Lung (tissue), 12 donors: ENCODE measurements around the gene TMBIM6. TPM values are rescaled to one million over a fixed set of nuclear protein-coding genes. Genes with fewer than 3 reads are reported as not detected.

Experiments used
- ATAC-seq: fragments of 200-7000 bp; cut with Tn5 transposase; one replicate; pipeline ENCODE4 v1.9.1; 2020; ENCODE audit warnings: moderate number of reproducible peaks; ENCODE audit not compliant: insufficient read depth, low FRiP score
- DNase-seq, 3 donors: peaks; one replicate each; pipeline ENCODE4 v3.0.0-alpha.2; 2013 to 2017
- H3K27ac ChIP-seq, 2 donors: one replicate each; pipeline ENCODE4 v1.5.1; 2013; ENCODE audit warnings: mild to moderate bottlenecking in 2 of 2, moderate library complexity in 2 of 2, control low read depth in 1 of 2, inconsistent platforms in 1 of 2, low read depth in 1 of 2, low read length in 1 of 2
- H3K27me3 ChIP-seq, 3 donors: one replicate each; pipeline ENCODE4 v1.5.1; 2013; ENCODE audit warnings: low read length in 2 of 3; ENCODE audit not compliant: control insufficient read depth in 3 of 3, insufficient read depth in 3 of 3
- H3K36me3 ChIP-seq, 4 donors: one replicate each; pipeline ENCODE4 v1.5.1; 2013; ENCODE audit warnings: low read length in 4 of 4, mild to moderate bottlenecking in 1 of 4, moderate library complexity in 1 of 4; ENCODE audit not compliant: control insufficient read depth in 4 of 4, insufficient read depth in 4 of 4
- H3K4me1 ChIP-seq, 5 donors: one replicate each; pipeline ENCODE4 v1.5.1; 2013; ENCODE audit warnings: low read length in 5 of 5, mild to moderate bottlenecking in 2 of 5, moderate library complexity in 1 of 5; ENCODE audit not compliant: control insufficient read depth in 5 of 5, insufficient read depth in 5 of 5
- H3K4me3 ChIP-seq: one replicate; pipeline ENCODE4 v1.5.1; 2013; ENCODE audit warnings: mild to moderate bottlenecking, control low read depth, moderate library complexity
- H3K9ac ChIP-seq, 2 donors: one replicate each; pipeline ENCODE4 v1.5.1; 2013; ENCODE audit warnings: low read length in 2 of 2, control low read depth in 1 of 2; ENCODE audit not compliant: insufficient read depth in 1 of 2
- H3K9me3 ChIP-seq, 4 donors: one replicate each; pipeline ENCODE4 v1.5.1; 2013; ENCODE audit warnings: low read length in 3 of 4, mild to moderate bottlenecking in 1 of 4, moderate library complexity in 1 of 4; ENCODE audit not compliant: control insufficient read depth in 4 of 4, insufficient read depth in 3 of 4
- WGBS, 2 donors: extraction: QIAGEN DNeasy Blood & Tissue Kit; methylation state at CpG; one replicate each; pipeline ENCODE4 v1.1.7; 2013; 5-methylcytosine and 5-hydroxymethylcytosine counted together
- polyA plus RNA-seq, 2 donors: library from polyadenylated mRNA; stranded (reverse); fragments of 200-250 nt; gene quantifications; one replicate each; pipeline ENCODE4 v1.2.1, GENCODE V29; 2013
- total RNA-seq, 2 donors: library from RNA; depleted of rRNA in 1 of 2; stranded (reverse); fragments of >200 nt in 1 of 2; gene quantifications; one replicate each; pipeline ENCODE4 v1.2.1, GENCODE V29; 2014 to 2021
- TF ChIP-seq, protein P1 (sequence below): IDR thresholded peaks from 2 replicates; pipeline ENCODE4 v1.5.1; 2012; ENCODE audit warnings: mild to moderate bottlenecking; ENCODE audit errors: control extremely low read depth, extremely low read depth
- donor health status: control.
- donor health status: control.
- donor health status: Bipolar disorder and iron deficiency.
- donor health status: healthy.
- donor health status: DM: yes; HTN: yes; CAD: no.

TMBIM6 gene
- total and polyA plus RNA-seq, 4 donors = 231 to 661 (median 485) TPM

DNA sequence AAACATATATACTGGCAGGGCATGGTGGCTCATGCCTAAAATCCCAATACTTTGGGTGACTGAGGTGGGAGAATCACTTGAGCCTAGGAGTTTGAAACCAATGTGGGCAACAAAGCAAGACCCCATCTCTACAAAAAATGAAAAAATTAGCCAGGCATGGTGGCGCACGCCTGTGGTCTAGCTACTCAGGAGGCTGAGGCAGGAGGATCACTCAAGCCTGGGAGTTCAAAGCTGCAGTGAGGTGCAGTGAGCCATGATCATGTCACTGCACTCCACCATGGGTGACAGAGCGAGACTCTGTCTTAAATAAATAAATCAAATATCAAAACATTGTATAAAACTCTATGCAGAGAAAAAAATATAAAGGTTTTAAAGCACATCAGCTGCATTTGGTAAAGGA is 39.3 kb upstream of the TMBIM6 start:
- ATAC-seq (no peak), DNase-seq (no peak)
- Histone ChIP-seq H3K27ac (no peak overlapping the region), H3K9ac (no peak overlapping the region), H3K36me3 (no peaks in the 10 kb centered on the region), H3K4me1 (peaks cover 10 to 53% (median 23%) of the 10 kb centered on the region in 5 donors), H3K4me3 (no peak overlapping the region), H3K27me3 (no peaks in the 10 kb centered on the region), H3K9me3 (no peaks in the 10 kb centered on the region)
- TF ChIP-seq, protein P1, sequence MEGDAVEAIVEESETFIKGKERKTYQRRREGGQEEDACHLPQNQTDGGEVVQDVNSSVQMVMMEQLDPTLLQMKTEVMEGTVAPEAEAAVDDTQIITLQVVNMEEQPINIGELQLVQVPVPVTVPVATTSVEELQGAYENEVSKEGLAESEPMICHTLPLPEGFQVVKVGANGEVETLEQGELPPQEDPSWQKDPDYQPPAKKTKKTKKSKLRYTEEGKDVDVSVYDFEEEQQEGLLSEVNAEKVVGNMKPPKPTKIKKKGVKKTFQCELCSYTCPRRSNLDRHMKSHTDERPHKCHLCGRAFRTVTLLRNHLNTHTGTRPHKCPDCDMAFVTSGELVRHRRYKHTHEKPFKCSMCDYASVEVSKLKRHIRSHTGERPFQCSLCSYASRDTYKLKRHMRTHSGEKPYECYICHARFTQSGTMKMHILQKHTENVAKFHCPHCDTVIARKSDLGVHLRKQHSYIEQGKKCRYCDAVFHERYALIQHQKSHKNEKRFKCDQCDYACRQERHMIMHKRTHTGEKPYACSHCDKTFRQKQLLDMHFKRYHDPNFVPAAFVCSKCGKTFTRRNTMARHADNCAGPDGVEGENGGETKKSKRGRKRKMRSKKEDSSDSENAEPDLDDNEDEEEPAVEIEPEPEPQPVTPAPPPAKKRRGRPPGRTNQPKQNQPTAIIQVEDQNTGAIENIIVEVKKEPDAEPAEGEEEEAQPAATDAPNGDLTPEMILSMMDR = no peak
- 93 to 95% methylated on average over 3 of the region's 3 CpGs for WGBS, 2 donors

DNA sequence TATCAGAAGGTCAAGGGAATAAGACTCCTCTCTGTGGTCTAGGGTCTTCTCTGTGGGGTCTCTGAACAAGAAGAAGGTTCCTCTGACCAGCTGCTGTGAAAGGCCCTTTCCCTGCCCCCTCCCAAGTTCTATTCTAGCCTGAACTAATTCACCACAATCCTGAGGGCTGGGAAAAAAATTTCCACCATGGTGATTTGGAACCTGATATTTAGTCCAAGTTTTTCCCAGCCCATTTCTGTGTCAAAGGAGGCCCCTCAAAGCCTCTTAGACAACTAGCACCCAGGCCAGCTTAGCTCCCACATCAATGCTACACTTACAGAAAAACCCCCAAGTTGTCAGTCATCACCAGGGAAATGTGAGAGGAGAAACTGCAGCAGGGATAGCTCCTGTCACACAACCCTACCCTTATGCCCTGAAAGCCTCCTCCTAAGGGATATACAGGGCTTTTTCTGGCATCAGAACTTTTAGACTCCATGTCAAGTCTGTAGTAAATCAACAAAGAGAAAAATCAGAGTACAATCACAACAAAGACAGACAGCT is 38.6 kb upstream of the TMBIM6 start:
- no peaks in the 10 kb centered on the region for H3K36me3 ChIP-seq
- H3K4me3 ChIP-seq = no peak overlapping the region
- no peaks in the 10 kb centered on the region for H3K9me3 ChIP-seq
- TF ChIP-seq, protein P1 = no peak
- ATAC-seq = no peak
- no peaks in the 10 kb centered on the region for H3K27me3 ChIP-seq
- peak overlapping the region in 1 of 2 donors; percentile 52 for H3K27ac ChIP-seq
- peak overlapping the region in 1 of 2 donors; percentile 4 for H3K9ac ChIP-seq
- no peak for DNase-seq
- H3K4me1 ChIP-seq = peaks cover 10 to 55% (median 19%) of the 10 kb centered on the region in 5 donors

DNA sequence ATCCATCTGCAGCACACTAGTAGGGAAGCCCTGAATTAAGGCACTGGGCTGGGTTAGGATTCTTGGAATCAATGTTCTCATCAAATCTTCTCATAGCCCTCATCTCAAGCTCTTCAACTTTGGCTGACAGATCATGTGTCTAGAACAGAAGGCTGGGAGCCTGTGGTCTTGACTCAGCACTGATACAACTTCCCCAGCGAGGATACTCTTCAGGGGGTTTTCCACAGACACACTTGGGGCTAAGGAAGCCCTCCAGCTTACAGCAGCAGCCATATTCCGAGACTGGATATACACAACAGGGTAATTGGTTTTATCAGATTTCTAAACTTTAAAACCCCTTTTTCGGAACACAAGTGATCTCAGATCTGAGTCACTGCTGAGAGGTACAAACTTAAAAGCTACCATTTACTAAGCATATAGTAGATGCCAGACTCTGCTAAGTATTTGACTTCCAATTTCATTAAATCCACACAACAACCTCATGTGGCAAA is 37.7 kb upstream of the TMBIM6 start:
- no peaks in the 10 kb centered on the region for H3K36me3 ChIP-seq
- H3K9ac ChIP-seq = peak overlapping the region in 1 of 2 donors; percentile 11
- peaks cover 9 to 50% (median 16%) of the 10 kb centered on the region in 5 donors for H3K4me1 ChIP-seq
- no peak overlapping the region for H3K4me3 ChIP-seq
- WGBS, 2 donors = 38 to 58% methylated on average over 3 of the region's 3 CpGs
- H3K27ac ChIP-seq = peak overlapping the region in 1 of 2 donors; percentile 64
- H3K27me3 ChIP-seq = no peaks in the 10 kb centered on the region
- TF ChIP-seq, protein P1 = no peak
- ATAC-seq (no peak), DNase-seq (no peak)
- H3K9me3 ChIP-seq = no peaks in the 10 kb centered on the region
